ENCODE results near the gene TTC13. TPM values are rescaled to one million over a fixed set of nuclear protein-coding genes. Genes with fewer than 3 reads are reported as not detected.

TTC13 gene
- total and polyA plus RNA-seq, 2 of the 13 experiments (the other 11 are each of a cell fraction or from before 2014, with no cell fraction given): 5.8 to 15.9 TPM

GRCh38 chr1:230977761-230978490, 735 bp downstream of the TTC13 start (continued):
- no peak for TF ChIP-seq FOSL1 (CRISPR knock-in tag; IDR thresholded peaks at IDR 0.05; ENCODE audit: borderline replicate concordance)
- TF ChIP-seq ZBTB38 (CRISPR knock-in tag; IDR thresholded peaks at IDR 0.05): no peak; the same call in 1 of the 2 replicates
- no peak for TF ChIP-seq ZNF615 (CRISPR knock-in tag; IDR thresholded peaks at IDR 0.05; ENCODE audit: borderline replicate concordance)
- TF ChIP-seq FOXA1 (IDR thresholded peaks at IDR 0.05): no peak
- 0 out of 2 replicates have a peak, but pooled peaks have one; percentile 17 for TF ChIP-seq FOXA1 (CRISPR knock-in tag; IDR thresholded peaks at IDR 0.05)
- no peak for TF ChIP-seq ZNF616 (CRISPR knock-in tag; IDR thresholded peaks at IDR 0.05; ENCODE audit: low read depth)
- TF ChIP-seq SIN3A (IDR thresholded peaks at IDR 0.05; ENCODE audit: borderline replicate concordance, low read depth, low read length): peak; percentile 66; the same call in 1 of the 2 replicates
- no peak for TF ChIP-seq THAP8 (CRISPR knock-in tag; IDR thresholded peaks at IDR 0.05; ENCODE audit: borderline replicate concordance)
- TF ChIP-seq MXD1 (CRISPR knock-in tag; IDR thresholded peaks at IDR 0.05): peak; percentile 12; the same call in 1 of the 2 replicates
- TF ChIP-seq TEAD2 (CRISPR knock-in tag; IDR thresholded peaks at IDR 0.05): no peak
- 0 out of 2 replicates have a peak, but pooled peaks have one; percentile 13 for TF ChIP-seq ELF3 (CRISPR knock-in tag; IDR thresholded peaks at IDR 0.05)
- no peak; the same call in 1 of the 2 replicates for TF ChIP-seq MXD4 (CRISPR knock-in tag; IDR thresholded peaks at IDR 0.05)
- no peak for TF ChIP-seq ZNF552 (CRISPR knock-in tag; IDR thresholded peaks at IDR 0.05; ENCODE audit: borderline replicate concordance)
- TF ChIP-seq ZNF280D (CRISPR knock-in tag; IDR thresholded peaks at IDR 0.05): no peak
- TF ChIP-seq ZNF484 (CRISPR knock-in tag; IDR thresholded peaks at IDR 0.05; ENCODE audit: borderline replicate concordance, low read depth): no peak
- no peak for TF ChIP-seq GRHL1 (CRISPR knock-in tag; conservative IDR thresholded peaks at IDR 0.05)
- TF ChIP-seq BRD4 (CRISPR knock-in tag; IDR thresholded peaks at IDR 0.05): no peak
- TF ChIP-seq ZC3H13 (CRISPR knock-in tag; IDR thresholded peaks at IDR 0.05): no peak
- no peak for TF ChIP-seq ZNF737 (CRISPR knock-in tag; IDR thresholded peaks at IDR 0.05; ENCODE audit: borderline replicate concordance)
- no peak for TF ChIP-seq EZH2 (conservative IDR thresholded peaks at IDR 0.05; ENCODE audit: low read depth, low read length)
- TF ChIP-seq ZBTB7B (CRISPR knock-in tag; IDR thresholded peaks at IDR 0.05): peak; percentile 27; the same call in 1 of the 2 replicates
- peak; percentile 24; the same call in 1 of the 2 replicates for TF ChIP-seq FOXA3 (CRISPR knock-in tag; IDR thresholded peaks at IDR 0.05)
- TF ChIP-seq ZNF883 (CRISPR knock-in tag; IDR thresholded peaks at IDR 0.05; ENCODE audit: not compliant biosample characterization): no peak
- no peak for TF ChIP-seq STAT5B (CRISPR knock-in tag; IDR thresholded peaks at IDR 0.05)
- TF ChIP-seq ZNF670 (CRISPR knock-in tag; IDR thresholded peaks at IDR 0.05; ENCODE audit: borderline replicate concordance): no peak
- peak; percentile 55; the same call in 1 of the 2 replicates for TF ChIP-seq SAP130 (CRISPR knock-in tag; IDR thresholded peaks at IDR 0.05; ENCODE audit: low read depth)
